Peyer's patch (tissue), 4 donors: Measurements from ENCODE around the gene SULF2.

Experiments used
- CTCF ChIP-seq, 6 experiments: fragments of 450-650 bp in 4 of 6; fragments of 200-600 bp in 2 of 6; sonication (generic) in 1 of 6; IDR thresholded peaks; one replicate each; pipeline ENCODE4 v1.5.1; 2017 to 2019; ENCODE audit warnings: antibody characterized with exemption in 6 of 6, mild to moderate bottlenecking in 3 of 6, moderate library complexity in 1 of 6
- POLR2A ChIP-seq, 2 donors: fragments of 450-650 bp; IDR thresholded peaks; one replicate each; pipeline ENCODE4 v1.5.1; 2017; ENCODE audit warnings: antibody characterized with exemption in 2 of 2, mild to moderate bottlenecking in 2 of 2, moderate library complexity in 2 of 2

GRCh38 chr20:47713878-47714450 is 71.3 kb downstream of the SULF2 start:
- no peak for TF ChIP-seq POLR2A (IDR thresholded peaks at IDR 0.05)
- no peak for TF ChIP-seq CTCF (IDR thresholded peaks at IDR 0.05)
